ENCODE data around the gene IPO5.

IPO5 gene

GRCh38 chr13:98056839-98057410 lies 103.5 kb downstream of the IPO5 start:
- no peak for DNase-seq (ENCODE audit: low read depth, low spot score)

GRCh38 chr13:98059276-98059675 lies 105.8 kb downstream of the IPO5 start:
- DNase-seq (ENCODE audit: low read depth, low spot score), result no peak

GRCh38 chr13:98060282-98060681 lies 106.8 kb downstream of the IPO5 start:
- no peak for DNase-seq (ENCODE audit: low read depth, low spot score)

GRCh38 chr13:98065468-98065867 lies 112.0 kb downstream of the IPO5 start:
- DNase-seq (ENCODE audit: low read depth, low spot score), result no peak

- DNase-seq (ENCODE audit: low read depth, low spot score), result no peak
Measured at GRCh38 chr13:98066636-98067035, 113.2 kb downstream of the IPO5 start.

- DNase-seq (ENCODE audit: low read depth, low spot score), result no peak
Measured at GRCh38 chr13:98068521-98068920, 115.0 kb downstream of the IPO5 start.

GRCh38 chr13:98069985-98070384 lies 116.5 kb downstream of the IPO5 start:
- no peak for DNase-seq (ENCODE audit: low read depth, low spot score)

GRCh38 chr13:98071316-98071715 lies 117.8 kb downstream of the IPO5 start:
- DNase-seq (ENCODE audit: low read depth, low spot score), result no peak

GRCh38 chr13:98072476-98072875 lies 119.0 kb downstream of the IPO5 start:
- DNase-seq (ENCODE audit: low read depth, low spot score), result no peak
